SIG-M5 treated with dmso at 0.1 percent for 504 hours (cell line): ENCODE measurements around the gene CERS6.

Source experiments
- DNase-seq: peaks from one replicate; lab custom pipeline; 2025; ENCODE audit not compliant: unreplicated experiment; lab: John Stamatoyannopoulos, UW

CERS6 gene

DNA sequence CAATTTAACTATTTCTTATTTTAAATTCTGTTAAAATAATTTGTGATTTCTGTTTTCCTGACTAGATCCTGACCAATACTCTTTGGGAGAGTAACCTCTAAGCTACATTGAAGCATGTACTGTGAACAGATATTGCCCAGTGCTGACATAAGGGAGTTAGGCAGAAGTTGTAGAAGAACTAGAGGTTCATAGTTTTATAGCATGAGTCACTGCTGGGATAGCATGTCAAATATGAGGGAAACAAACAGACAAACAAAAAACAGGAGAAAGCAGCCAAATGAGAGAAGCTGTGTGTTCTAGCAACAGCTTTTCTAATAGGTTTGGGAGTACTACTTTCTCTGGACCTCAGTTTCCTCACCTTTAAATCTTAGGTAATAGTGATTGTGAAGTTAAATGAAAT, 72.4 kb downstream of the CERS6 start:
- no peak for DNase-seq

DNA sequence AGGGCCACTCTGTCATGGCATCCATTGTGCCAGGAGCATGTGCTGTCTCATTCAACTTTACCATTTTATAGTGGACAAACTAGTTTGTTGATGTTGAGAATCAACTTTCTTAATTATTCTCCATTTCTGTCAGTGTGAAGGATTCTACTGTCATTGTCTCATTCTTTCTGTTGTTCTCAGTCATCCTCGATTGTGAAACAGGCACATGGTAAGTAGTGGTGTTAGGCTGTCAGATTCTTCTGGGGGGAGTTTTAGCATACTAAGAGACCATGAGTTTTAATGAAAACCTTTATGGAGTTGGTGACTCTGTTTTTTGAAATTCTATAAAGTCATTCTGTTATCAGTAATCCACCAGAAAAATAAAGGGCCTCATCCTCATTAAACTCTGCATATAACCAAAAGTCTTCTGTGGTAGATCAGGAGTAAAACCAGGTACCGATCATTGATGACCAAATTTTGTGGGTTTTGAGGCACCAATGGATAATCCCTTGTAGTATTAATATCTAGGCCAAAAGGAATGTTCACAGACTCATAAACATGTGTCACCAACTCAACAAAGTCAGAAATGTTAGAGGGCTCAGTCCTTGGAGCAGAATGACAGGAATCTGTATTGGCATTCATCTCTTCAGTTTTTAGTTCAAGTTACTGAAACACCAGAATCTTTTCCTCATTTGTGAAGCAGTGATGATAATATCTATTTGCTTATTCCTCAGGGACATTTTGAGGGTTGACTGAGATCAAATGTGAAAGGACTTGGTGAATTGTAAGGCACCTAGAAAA, 73.2 kb downstream of the CERS6 start:
- DNase-seq = peak; percentile 30

DNA sequence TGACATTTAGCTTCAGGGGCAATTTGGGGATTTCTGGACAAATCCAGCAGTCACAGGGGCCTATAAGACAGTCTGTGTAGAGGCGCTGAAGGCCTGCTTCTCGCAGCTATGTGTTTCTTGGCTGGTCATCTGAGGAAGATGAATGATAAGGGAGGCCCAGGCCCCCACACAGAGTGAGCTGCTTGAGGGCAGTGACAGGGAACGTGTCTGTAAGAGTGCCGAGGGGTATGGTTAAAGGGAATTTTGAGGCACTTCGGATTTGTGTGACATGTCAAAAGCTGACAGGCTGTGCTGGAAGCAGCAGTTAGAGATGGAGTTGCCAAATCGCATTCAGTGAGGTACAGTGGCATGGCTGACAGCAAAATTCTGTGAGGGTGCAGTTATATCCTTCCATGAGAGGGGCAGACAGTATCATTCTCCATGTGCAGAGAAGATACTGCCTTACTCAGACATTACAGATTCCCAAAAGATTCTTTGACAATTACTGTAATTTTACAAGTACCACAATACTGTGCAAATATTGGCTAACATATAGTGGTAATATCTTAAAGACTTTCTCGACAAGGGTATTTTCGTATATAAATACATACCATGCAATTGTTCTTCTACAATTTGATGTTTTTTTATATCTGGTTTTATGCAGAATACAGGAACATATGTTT, 74.0 kb downstream of the CERS6 start:
- DNase-seq = peak; percentile 21

DNA sequence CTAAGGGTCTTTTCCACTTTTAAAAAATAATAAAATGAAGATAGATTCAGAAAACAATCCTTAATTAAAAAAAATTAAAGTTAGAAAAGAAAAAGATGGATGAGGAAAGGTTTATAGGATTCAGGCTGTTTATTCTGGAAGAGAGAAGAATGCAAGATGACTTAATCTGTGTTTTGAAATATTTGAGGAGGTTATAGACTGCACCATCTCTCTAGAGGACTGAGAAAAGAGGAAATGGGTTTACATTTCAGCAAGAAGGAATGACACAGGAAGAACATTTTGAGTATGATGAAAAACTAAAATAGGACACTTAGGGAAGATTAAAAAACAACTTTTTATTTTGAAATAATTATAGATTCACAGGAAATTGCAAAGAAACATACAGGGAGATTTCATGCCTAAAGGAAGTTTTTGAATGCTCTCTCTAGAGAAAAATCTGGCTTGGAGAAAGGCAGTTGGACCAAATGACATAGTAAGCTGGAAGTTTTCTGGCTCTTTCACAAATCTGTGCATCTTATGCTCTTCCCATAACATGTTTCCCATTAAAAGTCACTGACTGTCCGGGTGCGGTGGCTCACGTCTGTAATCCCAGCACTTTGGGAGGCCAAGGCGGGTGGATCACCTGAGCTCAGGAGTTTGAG, 75.0 kb downstream of the CERS6 start:
- peak; percentile 83 for DNase-seq

DNA sequence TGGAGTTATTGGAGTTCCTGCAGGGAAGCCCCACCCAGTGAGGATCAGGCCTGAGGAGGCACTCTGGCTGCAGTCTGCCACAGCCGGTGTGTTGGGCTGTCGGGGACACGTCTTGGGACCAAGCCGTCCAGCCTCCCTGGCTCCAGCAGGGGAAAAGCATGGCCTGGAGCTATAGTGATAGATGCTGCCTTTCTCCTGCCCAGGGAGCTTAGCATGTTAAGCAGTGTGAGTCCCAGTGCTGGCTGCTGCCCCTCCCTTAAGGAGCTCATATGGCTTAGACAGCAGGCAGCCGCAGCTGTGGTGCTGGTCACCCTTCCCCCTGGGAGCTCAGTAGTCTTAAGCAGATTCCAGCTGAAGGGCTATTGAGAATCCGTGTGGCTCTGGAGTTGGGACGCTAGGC, 78.9 kb downstream of the CERS6 start:
- no peak for DNase-seq

DNA sequence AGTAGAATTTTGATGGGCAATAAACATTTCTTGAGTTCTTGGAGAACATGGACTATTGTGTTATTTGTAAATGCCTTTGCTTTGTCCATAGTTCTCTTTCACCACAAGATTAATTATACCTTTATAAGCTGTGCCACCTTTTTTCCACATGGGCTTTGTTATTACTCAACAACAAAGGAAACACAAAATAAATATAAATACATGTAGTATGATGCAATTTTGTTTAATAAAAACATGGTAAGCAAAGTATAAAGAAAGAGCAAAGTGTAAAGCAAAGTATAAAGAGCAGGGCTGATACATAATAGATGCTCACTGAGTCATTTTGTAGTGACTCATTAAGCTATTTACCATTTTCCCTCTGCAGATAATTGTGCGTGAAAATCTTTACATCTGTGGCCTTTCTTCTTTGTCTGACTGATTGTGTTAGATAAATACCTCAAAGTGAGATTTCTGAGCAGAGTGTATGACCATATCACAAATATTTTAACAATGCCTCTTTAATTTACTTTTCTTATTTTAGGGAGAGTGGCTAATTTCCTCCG, 80.9 kb downstream of the CERS6 start:
- no peak for DNase-seq

DNA sequence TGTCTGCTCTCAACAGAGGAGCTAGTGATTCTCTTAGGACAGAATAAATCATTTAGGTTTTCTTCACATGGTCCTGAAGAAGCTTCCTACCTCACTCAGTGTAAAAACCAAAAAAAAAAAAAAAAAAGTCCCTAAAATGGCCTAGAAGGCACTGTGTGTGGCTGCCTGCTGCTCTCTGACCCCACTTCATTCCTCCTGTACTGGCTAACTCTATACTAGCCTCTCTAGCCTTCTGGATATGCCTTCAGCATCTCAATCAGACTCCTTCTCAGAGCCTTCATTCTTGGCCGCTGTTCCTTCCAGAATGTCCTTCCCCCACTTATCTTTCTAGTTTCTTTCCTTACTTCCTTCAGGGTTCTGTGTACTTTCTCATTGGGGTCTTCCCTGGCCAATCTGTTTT, 82.1 kb downstream of the CERS6 start:
- DNase-seq = no peak

DNA sequence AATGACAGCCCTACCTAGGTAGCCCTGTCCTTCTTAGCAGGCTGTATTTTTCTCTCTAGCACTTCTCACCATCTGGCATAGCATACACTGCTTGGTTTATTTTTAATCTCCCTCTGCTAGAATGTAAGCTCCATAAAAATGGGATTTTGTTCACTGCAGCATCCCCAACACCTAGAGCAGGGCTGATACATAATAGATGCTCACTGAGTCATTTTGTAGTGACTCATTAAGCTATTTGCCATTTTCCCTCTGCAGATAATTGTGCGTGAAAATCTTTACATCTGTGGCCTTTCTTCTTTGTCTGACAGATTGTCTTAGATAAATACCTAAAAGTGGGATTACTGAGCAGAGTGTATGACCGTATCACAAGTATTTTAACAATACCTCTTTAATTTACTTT, 82.5 kb downstream of the CERS6 start:
- no peak for DNase-seq

DNA sequence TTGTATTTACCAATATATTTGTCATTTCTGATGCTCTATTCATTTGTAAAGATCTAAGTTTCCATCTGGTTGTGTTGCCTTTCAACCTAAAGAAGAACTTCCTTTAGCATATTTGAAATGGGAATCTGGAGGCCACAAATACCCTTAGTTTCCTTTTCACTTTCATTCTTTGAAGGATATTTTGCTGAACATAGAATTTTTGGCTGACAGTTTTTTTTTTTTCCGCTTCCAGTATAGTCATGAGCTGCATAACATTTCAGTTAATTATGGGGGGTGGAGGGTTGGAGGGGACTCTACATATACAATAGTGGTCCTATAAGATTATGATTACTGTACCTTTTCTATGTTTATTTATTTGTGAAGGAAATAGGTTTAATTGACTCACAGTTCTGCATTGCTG, 83.9 kb downstream of the CERS6 start:
- no peak for DNase-seq

DNA sequence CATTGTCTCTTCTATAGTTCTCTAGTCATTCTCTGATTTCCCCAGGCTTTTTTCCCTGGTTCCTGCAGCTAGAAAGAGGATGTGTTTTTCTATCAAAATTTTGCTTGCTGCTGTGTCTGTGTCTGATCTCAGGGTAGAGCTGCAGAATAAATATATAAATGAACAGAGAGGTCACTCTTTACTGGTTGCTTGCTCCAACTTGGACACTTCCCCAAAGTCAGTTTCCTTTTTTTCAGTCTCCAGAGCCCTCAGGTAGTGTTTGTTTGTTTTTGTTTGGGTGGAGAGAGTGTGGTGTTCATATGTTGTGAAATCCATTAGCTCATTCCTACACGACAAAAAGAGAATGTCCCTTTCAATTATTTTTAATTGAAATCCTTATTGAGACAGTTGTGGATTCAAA, 85.8 kb downstream of the CERS6 start:
- no peak for DNase-seq

DNA sequence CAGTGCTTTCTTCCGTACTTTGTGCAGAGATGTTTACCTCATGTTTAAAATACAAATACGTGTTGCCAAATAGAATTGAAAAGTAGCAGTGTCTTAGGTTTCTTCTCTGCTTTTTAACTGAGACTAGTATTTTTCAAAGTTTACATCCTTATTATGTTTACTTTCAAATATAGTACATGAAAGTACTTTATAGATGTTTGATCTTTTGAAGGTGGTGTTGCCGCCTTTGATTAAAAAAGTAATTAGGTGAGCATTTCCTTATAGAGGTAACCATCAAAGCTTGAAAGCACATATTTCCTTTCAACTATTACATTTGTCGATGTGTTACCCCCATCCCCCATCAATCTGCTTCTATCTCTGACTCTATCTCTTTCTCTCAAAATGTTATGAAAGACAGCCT, 87.0 kb downstream of the CERS6 start:
- no peak for DNase-seq

DNA sequence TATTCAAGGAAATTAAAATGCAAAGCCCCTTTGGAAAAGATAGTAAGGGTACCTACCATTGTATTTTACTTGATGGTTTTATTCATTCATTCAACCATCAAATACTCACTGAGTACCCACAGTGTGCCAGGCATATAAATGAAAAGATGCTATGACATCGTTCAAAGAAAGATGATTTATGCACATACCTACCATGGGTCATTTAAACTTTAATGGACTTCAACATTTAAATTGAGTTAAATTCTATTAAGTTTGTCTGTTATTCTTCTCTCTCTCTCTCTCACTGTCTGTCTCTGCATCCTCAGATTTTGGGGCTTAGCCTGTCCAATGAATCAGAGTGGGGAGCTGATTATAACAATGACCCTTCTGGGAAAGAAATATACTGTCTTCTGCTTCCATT, 87.9 kb downstream of the CERS6 start:
- no peak for DNase-seq

DNA sequence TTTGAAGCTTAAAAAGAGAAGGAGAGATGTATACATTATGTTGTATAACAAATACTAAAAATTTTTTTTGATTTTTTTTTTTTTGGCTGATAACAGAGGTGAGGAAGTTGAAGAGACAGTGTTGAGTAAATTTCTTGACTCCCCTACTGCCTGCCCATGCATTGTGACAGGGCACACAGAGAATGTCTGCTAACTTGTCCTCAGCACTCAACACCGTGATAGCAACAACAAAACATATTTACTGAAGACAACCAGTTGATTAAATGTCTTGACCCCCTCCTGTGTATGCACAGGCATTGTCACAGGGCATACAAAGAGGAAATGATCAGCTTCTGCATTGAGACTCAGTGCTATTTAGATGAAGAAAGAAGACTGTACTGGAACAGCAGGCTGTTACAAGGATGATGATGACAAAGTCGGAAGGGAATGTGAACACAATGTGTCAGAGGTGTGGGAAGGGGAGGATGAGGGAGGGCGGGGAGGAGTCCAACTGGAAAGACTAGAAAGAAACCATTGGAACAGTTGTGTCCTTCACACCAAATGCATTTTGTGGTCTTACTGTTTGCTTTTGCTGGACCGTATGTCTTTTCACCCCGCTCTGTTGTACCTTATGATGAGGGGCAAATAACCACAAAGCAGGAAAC, 89.5 kb downstream of the CERS6 start:
- DNase-seq = peak; percentile 44

DNA sequence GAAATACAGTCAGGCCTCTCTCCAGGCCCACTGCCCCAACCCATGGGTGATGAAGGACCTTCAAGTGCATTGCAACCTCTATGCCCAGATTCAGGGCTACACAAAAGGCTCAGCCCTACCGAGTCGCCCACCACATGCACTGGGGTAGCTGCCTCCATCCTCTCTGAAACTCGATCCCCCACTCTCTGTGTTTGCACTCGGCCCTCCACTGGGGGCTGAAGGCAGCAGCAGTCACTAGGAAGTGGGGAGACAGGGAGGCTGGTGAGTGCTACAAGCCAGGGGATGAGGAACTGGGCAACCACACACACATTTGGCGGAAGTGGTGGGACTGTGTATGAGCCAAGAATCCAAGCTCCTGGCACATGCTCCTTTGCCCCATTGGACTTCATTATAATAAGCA, 94.6 kb downstream of the CERS6 start:
- peak; percentile 74 for DNase-seq

DNA sequence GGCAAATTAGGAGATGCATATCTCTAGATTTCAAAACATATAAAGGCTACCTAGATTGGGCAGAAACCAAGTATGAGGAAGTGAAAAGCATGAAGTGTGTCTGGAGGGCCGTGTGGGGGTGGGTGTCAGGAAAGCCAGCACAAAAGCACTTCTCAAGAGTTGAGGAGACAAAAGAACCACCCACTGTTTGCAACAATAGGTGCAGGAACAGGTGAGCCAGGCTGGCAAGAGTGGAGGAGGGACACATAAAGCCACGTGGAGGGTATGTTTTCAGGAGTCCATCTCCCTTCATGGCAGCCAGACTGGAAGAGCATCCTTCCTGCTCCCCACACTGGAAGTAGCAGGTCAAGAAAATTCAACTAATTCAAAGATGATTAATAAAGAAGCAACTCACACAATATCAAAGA, 96.4 kb downstream of the CERS6 start:
- DNase-seq = peak; percentile 73

DNA sequence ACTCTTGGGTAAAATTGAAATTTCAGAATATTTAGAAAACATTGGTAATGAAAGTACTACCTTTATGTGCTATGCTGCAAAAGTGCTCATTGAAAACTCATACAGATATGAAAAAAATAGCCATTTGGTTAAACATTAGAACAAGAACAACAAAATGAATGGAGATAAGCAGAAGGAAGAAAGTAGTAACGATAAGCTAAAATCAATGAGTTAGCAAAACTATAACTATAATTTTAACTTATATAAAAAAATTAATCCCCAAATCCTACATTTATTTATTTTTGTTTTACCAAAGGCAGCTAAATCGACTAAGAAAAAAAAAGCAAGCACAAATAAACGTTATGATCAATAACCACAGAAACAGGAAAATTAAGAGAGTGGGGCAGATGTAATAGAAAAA, 99.2 kb downstream of the CERS6 start:
- no peak for DNase-seq

DNA sequence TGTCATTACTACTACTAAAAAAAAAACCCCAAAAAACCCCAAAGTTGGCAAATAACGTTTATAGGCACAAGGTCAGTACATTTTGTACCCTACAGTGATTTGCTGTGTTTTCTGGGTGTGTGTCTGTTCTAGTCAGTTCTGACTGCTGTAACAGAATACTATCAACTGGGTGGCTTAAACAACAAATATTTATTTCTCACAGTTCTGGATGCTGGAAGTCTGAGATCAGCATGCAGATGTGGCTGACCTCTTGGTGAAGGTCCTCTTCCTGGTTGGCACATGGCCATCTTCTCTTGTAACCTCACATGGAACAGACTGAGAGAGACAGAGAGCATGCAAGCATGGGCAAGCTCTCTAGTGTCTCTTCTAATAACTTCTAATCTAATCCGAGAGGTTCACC, 103.1 kb downstream of the CERS6 start:
- DNase-seq = no peak

DNA sequence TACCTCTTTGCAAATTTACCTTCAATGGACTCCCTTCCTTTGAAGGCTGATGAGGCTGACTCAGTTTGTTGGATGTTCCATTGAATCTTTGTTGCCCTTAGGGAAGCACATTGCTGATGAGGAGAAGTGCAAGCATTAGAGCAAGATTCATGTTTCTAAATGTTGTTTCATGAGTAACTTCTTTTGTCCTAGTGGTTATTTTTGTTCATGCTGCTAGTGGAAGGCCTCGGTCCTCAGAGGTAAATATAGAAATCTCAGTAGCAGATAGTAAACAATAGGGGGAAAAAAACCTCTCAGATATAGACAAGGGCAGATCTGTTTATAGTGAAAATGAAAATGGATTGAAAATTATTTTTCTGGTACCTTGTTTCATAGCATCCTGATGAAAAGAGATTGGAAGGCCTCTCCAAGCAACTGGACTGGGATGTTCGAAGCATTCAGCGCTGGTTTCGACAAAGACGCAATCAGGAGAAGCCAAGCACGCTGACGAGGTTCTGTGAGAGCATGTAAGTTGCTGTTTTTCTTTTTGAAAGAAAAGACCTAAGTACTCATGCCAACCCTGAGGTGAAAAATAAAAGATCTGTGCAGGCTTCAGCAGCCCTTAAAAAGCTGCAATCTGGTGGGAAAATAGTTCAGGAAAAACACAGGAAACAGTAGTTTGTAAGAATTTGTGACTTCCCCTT, 104.9 kb downstream of the CERS6 start:
- no peak for DNase-seq

DNA sequence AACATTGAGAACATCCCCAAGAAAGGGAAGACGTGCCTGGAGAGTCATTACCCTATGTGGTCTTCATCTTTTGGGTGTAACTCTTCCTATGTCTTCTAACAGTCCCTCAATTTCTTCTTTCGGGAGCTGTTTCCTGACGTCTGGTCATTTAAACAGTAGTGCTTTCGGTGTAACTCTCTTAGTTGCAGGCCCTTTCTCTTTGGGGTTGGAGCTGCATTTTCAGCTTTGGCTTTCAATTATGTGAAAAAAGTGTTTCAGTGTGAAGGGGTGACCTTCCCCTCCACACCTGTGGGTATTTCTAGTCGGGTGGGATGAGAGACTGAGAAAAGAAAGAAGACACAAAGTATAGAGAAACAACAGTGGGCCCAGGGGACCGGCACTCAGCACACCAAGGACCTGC, 105.9 kb downstream of the CERS6 start:
- DNase-seq = no peak

DNA sequence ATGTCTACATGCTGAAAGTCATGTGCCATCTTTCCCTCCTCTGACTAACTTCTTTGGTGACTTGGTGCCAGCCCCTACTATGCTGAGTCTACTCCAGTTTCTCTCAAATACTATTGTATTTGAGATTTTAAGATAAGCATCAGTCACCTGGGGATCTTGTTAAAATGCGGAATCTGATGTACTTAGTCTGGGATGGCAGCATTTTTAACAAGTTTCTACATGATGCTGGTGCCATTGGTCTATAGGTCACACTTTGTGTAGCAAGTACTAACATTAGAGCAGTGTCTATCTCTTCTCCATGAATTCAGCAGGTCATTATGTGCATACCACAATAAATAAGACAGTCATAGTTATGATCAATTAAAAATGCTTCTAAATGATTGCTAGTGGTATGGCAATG, 106.9 kb downstream of the CERS6 start:
- no peak for DNase-seq

DNA sequence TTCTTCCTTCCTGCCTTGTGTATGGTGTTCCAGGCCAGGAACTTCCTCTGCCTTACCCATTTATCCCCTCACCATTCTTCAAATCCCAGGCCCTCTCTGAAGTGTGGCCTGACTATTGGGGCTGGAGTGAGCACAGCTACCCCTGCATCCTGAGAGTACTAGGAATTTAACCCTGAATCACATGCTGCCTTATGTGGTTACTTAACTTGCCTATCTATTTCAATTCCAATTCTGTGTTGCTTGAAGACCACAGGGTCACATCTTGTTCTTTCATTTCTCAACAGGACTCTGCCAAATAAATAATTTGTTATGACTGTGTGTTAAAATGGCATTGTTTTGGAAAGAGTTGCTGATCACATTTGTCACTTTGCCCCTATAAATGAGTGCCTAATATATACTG, 108.6 kb downstream of the CERS6 start:
- no peak for DNase-seq
